IMR-90 (cell line): ENCODE data around the gene DARS1.

Experiments used
- CEBPB ChIP-seq: IDR thresholded peaks from 2 replicates; pipeline ENCODE4 v1.6.1; 2012; ENCODE audit warnings: low read depth, low read length, improper control_type of control experiment
- CTCF ChIP-seq: conservative IDR thresholded peaks from 2 replicates; pipeline ENCODE4 v1.5.1; 2012; ENCODE audit warnings: mild to moderate bottlenecking, low read depth, low read length, improper control_type of control experiment
- POLR2A ChIP-seq: IDR thresholded peaks from 2 replicates; pipeline ENCODE4 v1.6.1; 2012; ENCODE audit warnings: mild to moderate bottlenecking, low read depth, low read length

- no peak for TF ChIP-seq CTCF
- TF ChIP-seq CEBPB, result no peak
- TF ChIP-seq POLR2A, result no peak
Measured at GRCh38 chr2:135991861-135992260, 6.4 kb upstream of the DARS1 start.
